ENCODE results near the gene LRRC9.

- TF ChIP-seq POLR2AphosphoS5 (IDR thresholded peaks at IDR 0.05; ENCODE audit: low read depth) (no peak), CTCF (IDR thresholded peaks at IDR 0.05; ENCODE audit: insufficient read depth, low read length) (no peak), REST (IDR thresholded peaks at IDR 0.05; ENCODE audit: insufficient replicate concordance, low read depth) (no peak)
Measured at GRCh38 chr14:60097974-60098373, 178.0 kb downstream of the LRRC9 start.
